ENCODE data around the gene TJP1. TPM values are rescaled to one million over a fixed set of nuclear protein-coding genes. Genes with fewer than 3 reads are reported as not detected.
"Not testable (repeated sequence)": the region's sequence is repeated elsewhere in the genome, so short reads cannot be mapped to it uniquely, and the experiment has no call there.

The TJP1 gene
- polyA plus RNA-seq, 3 donors: 164 to 177 (median 167) TPM

GRCh38 chr15:29670266-29670665 is 152.0 kb downstream of the TJP1 start:
- no peak for DNase-seq (ENCODE audit: low read depth in 3 of 3, low spot score in 2 of 3)

DNA sequence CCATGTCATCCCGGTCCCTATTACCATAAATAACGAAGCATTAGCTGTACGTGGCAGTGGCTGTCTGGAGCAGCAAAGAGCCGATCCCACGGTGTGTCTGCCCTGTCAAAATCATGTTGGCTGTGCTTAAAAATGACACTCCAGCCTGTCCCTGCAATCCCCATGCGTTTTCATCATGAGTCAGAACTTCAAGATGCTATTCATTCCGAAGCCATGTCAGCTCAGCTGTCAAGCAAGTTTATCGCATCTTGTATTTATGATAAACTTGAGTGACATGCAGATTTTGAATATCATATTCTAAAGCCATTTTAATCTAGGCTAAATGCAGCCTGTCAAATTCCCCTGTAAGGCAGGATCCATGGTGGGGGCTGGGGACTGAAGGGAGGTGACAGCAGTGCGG is 152.4 kb downstream of the TJP1 start:
- no peak for DNase-seq (ENCODE audit: low read depth in 3 of 3, low spot score in 2 of 3)

- no peak for DNase-seq (ENCODE audit: low read depth in 3 of 3, low spot score in 2 of 3)
These were observed 154.1 kb downstream of the TJP1 start for GRCh38 chr15:29668120-29668602.

DNA sequence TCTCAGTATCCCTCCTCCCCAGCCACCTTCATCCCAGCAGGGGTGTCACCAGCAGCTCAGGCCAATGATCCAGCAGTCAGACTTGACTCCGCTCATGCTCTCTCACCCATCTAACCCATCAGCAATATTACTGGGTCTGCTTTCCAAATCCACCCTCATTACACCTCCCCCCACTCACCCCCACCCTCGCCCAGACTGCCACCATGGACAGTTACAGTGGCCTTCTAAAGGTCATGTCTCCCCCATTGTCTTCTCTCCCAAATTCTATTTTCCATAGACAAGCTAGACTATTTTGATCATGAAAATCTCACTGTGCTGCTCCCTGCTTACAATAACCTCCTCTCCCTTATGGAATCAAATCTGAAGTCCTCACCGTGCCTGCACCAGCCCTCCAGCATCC is 156.0 kb downstream of the TJP1 start:
- DNase-seq (ENCODE audit: low read depth in 3 of 3, low spot score in 2 of 3): no peak

GRCh38 chr15:29665444-29666003 is 156.7 kb downstream of the TJP1 start:
- DNase-seq (ENCODE audit: low read depth in 3 of 3, low spot score in 2 of 3): no peak

- DNase-seq (ENCODE audit: low read depth in 3 of 3, low spot score in 2 of 3): no peak
These were observed 157.9 kb downstream of the TJP1 start for GRCh38 chr15:29664406-29664805.

DNA sequence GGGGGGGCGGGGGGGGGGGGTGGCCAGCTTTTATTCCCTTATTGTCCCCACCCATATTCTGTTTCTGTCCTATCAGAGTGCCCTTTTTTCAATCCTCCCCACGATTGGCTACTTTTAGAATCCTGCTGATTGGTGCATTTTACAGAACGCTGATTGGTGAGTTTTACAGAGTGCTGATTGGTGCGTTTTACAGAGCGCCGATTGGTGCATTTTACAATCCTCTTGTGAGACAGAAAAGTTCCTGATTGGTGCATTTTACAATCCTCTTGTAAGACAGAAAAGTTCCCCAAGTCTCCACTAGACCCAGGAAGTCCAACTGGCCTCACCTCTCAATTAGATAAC is 164.8 kb downstream of the TJP1 start:
- not testable (repeated sequence) for DNase-seq (ENCODE audit: low read depth in 3 of 3, low spot score in 2 of 3)

GRCh38 chr15:29656636-29657475 is 165.4 kb downstream of the TJP1 start:
- DNase-seq (ENCODE audit: low read depth in 3 of 3, low spot score in 2 of 3): no peak

DNA sequence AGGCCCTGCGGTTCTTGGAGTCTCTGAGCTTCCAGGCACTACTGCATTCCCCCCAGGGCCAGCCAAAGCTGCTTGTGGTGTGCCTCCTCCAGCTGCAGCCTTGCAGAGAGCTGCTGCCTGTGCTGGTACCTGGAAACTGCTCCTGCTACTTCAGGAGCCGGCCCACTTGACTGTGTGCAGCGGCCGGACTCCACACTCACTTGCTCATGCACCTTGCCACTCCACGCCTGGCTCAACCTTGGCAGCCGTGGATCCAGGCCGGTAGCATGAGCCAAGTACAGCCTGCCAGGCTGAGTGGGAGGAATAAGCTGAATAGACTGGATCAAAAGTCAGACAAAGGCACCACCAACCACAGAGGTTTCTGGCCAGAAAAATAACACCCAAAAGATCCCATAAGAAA is 169.7 kb downstream of the TJP1 start:
- no peak for DNase-seq (ENCODE audit: low read depth in 3 of 3, low spot score in 2 of 3)

DNA sequence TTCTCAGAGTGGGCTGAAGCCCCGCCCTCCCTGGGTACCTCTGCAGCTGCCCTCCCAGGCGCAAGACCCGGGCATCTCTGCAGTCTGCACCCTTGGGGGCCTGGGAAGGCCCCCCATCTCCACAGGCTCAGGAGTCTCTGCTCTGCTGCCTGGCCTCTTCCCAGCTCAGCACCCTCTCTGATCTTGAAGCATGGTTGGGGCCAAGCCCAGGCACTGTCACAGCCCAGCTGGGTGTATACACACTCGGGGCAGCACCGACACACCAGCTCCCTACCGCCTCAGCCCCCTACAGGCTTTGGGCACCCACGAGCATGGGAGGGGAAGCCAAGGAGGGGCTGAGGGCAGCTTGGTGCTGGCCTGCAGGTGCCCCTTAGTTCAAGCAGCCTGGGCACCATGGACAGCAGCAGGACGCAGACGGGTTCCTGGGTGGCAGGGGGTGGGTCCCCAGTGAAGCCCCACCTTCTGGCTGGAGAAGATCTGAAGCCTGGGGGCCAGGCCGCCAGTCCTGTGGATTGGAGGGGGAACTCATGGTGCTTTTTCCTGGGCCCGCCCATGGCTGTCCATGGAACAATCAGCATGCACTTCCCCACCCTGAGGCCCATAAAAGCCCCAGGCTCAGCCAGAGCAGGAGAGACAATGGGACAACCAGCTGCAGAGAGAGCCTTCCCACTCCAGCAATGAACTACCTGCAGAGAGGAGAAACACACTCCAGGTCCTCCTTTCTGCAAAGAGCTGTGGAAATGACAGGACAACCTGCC is 170.6 kb downstream of the TJP1 start:
- no peak for DNase-seq (ENCODE audit: low read depth in 3 of 3, low spot score in 2 of 3)

All from right renal cortex interstitium (tissue), 3 donors.